Panc1 (cell line): ENCODE measurements around the gene MMP19. TPM values are rescaled to one million over a fixed set of nuclear protein-coding genes. Genes with fewer than 3 reads are reported as not detected.

Experiments
- ATAC-seq: fragments of 200-7000 bp; cut with Tn5 transposase; 2 replicates; pipeline ENCODE4 v1.9.1; 2020; ENCODE audit warnings: mild to moderate bottlenecking, moderate library complexity
- BruUV-seq: library from RNA; stranded (reverse); fragments of 400-500 nt; replicated peaks from 2 replicates; lab custom pipeline; 2021; lab: Mats Ljungman, UMichigan
- CTCF ChIA-PET: fragments of 300-600 bp; sonication (Branson Sonifier 250); formaldehyde crosslinking; loops from one replicate; lab custom pipeline; 2022; ENCODE audit warnings: antibody characterized with exemption; lab: Charles Lee
- POLR2A ChIA-PET: fragments of 300-600 bp; sonication (Branson Sonifier 250); formaldehyde crosslinking; loops from one replicate; lab custom pipeline; 2022; ENCODE audit warnings: antibody characterized with exemption; lab: Charles Lee
- DNase-seq: peaks from one replicate; pipeline ENCODE4 v3.0.0-alpha.2; 2010; ENCODE audit warnings: low read depth, low spot score
- H3K27ac ChIP-seq: 2 replicates; pipeline ENCODE4 v1.5.1; 2011; ENCODE audit warnings: mild to moderate bottlenecking, low read length, inconsistent platforms
- H3K27me3 ChIP-seq: fragments of 200-500 bp; sonication (Bioruptor generic); 2 replicates; pipeline ENCODE4 v1.6.0; 2014; ENCODE audit warnings: low read length, inconsistent platforms; ENCODE audit not compliant: control insufficient read depth, insufficient read depth
- H3K36me3 ChIP-seq: fragments of 200-500 bp; sonication (Bioruptor generic); 2 replicates; pipeline ENCODE4 v1.5.1; 2014; ENCODE audit warnings: inconsistent platforms, mild to moderate bottlenecking, low read length, moderate library complexity; ENCODE audit not compliant: control insufficient read depth, insufficient read depth
- H3K4me1 ChIP-seq: 2 replicates; pipeline ENCODE4 v1.5.1; 2011; ENCODE audit warnings: inconsistent platforms, mild to moderate bottlenecking, low read length, moderate library complexity; ENCODE audit not compliant: control insufficient read depth, insufficient read depth
- H3K4me3 ChIP-seq, 2 experiments: 2 replicates each; pipeline ENCODE4 v1.5.1; 2011 to 2012; ENCODE audit warnings: low read depth in 2 of 2, low read length in 2 of 2, mild to moderate bottlenecking in 2 of 2, inconsistent platforms in 1 of 2, moderate library complexity in 1 of 2
- H3K9me3 ChIP-seq: fragments of 200-500 bp; sonication (Bioruptor generic); 2 replicates; pipeline ENCODE4 v1.5.1; 2014; ENCODE audit warnings: low read depth, mild to moderate bottlenecking, inconsistent platforms, low read length, moderate library complexity; ENCODE audit not compliant: control insufficient read depth, insufficient read depth
- CTCF ChIP-seq: fragments of 450-650 bp; IDR thresholded peaks from 2 replicates; pipeline ENCODE4 v1.5.1; 2017; ENCODE audit warnings: mild to moderate bottlenecking
- POLR2AphosphoS5 ChIP-seq: IDR thresholded peaks from 2 replicates; pipeline ENCODE4 v1.6.1; 2012; ENCODE audit warnings: mild to moderate bottlenecking, low read depth, low read length, moderate library complexity
- REST ChIP-seq, 2 experiments: IDR thresholded peaks; 2 replicates each; pipeline ENCODE4 v1.6.1; 2011 to 2012; ENCODE audit warnings: low read depth in 2 of 2, control low read depth in 1 of 2, low read length in 1 of 2, mild to moderate bottlenecking in 1 of 2, moderate library complexity in 1 of 2; ENCODE audit not compliant: insufficient read depth in 1 of 2
- SIN3A ChIP-seq: IDR thresholded peaks from 2 replicates; pipeline ENCODE4 v1.6.1; 2012; ENCODE audit warnings: low read depth, mild to moderate bottlenecking, low read length, moderate library complexity, borderline replicate concordance; ENCODE audit not compliant: insufficient read depth
- TCF7L2 ChIP-seq: IDR thresholded peaks from 2 replicates; pipeline ENCODE4 v1.6.1; 2011; ENCODE audit warnings: mild to moderate bottlenecking, low read depth, low read length, inconsistent platforms
- in situ Hi-C: cut with HindIII; loops from 2 replicates; pipeline ENCODE4 v1.10.0; 2016; ENCODE audit warnings: low sequenced_read_pairs, low pct_unique_long_range_greater_than_20kb
- intact Hi-C: fragments of 100-400 bp; cut with micrococcal nuclease; formaldehyde crosslinking; loops from one replicate; pipeline ENCODE4 v1.10.0; 2022; ENCODE audit not compliant: unreplicated experiment
- total RNA-seq: library from RNA; stranded (reverse); gene quantifications from one replicate; pipeline ENCODE4 v1.2.1, GENCODE V29; 2021; ENCODE audit not compliant: unreplicated experiment

Gene MMP19
- total RNA-seq, 1 experiment from 2014 or later: 0.05 TPM

DNA sequence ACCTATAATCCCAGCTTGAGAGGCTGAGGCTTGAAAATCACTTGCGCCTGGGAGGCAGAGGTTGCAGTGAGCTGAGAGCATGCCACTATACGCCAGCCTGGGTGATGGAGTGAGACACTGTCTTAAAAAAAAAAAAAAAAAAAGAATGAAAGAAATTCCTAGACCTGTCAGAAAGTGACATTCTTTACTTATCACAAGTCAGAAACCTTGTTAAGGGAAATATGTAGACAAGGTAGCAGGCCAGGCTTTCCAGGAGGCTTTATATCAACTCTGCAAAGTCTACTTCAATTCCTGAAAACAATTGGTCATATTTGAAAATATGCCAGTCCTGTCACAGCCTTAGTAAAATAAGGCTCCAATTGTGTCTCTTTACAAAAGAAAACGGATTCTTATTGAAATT lies 19.1 kb upstream of the MMP19 start:
- DNase-seq (no peak), ATAC-seq (no peak)
- Histone ChIP-seq H3K27ac (no peak overlapping the region), H3K27me3 (no peaks in the 10 kb centered on the region), H3K4me3 (no peak overlapping the region), H3K36me3 (no peaks in the 10 kb centered on the region), H3K9me3 (peaks cover 7% of the 10 kb centered on the region; the same call in 1 of the 2 replicates), H3K4me1 (no peaks in the 10 kb centered on the region)
- ChIA-PET POLR2A (no interaction called here), CTCF (interaction anchor here (0.6 kb wide), 1 partner anchor 86 kb away, joined by 4 read pairs; no protein-coding TSS in a partner anchor)
- TF ChIP-seq CTCF (no peak), TCF7L2 (no peak), REST (IDR thresholded peaks at IDR 0.05; ENCODE audit: insufficient read depth in 1 of 2, low read depth in 2 of 2, low read length in 1 of 2) (no peak), SIN3A (no peak)
- no TSS peak for BruUV-seq
- in situ Hi-C loops: no loop called here
- intact Hi-C loops: no loop called here

- ChIA-PET POLR2A (interaction anchor here (0.6 kb wide), 1 partner anchor 37 kb away, joined by 9 read pairs; no protein-coding TSS in a partner anchor), CTCF (interaction anchor here (0.6 kb wide), 1 partner anchor 47 kb away, joined by 3 read pairs; no protein-coding TSS in a partner anchor)
- no peak for TF ChIP-seq TCF7L2
- no peak for TF ChIP-seq REST (IDR thresholded peaks at IDR 0.05; ENCODE audit: insufficient read depth in 1 of 2, low read depth in 2 of 2, low read length in 1 of 2)
- TF ChIP-seq CTCF: no peak
- TF ChIP-seq POLR2AphosphoS5: no peak
- TF ChIP-seq SIN3A: no peak
- H3K36me3 ChIP-seq: no peaks in the 10 kb centered on the region
- no peaks in the 10 kb centered on the region for H3K27me3 ChIP-seq
- peaks cover 7% of the 10 kb centered on the region; the same call in 1 of the 2 replicates for H3K9me3 ChIP-seq
- DNase-seq: no peak
- H3K4me1 ChIP-seq: no peaks in the 10 kb centered on the region
- no peak overlapping the region for H3K4me3 ChIP-seq
- H3K27ac ChIP-seq: no peak overlapping the region
- no peak for ATAC-seq
- in situ Hi-C loops (no loop called here), intact Hi-C loops (no loop called here)
- no TSS peak for BruUV-seq
Measured at GRCh38 chr12:55861396-55861795, 18.7 kb upstream of the MMP19 start.
